Keratinocyte (primary cell): ENCODE measurements around the gene AANAT. TPM values are rescaled to one million over a fixed set of nuclear protein-coding genes. Genes with fewer than 3 reads are reported as not detected.

Experiments
- DNase-seq: peaks from one replicate; pipeline ENCODE4 v3.0.0-alpha.2; 2011; ENCODE audit warnings: low read depth, missing footprints, low spot score
- FAIRE-seq: peaks from 2 replicates; lab custom pipeline; 2011; peaks lifted over from hg19 to GRCh38; lab: Jason Lieb, UNC
- H2AFZ ChIP-seq: 2 replicates; pipeline ENCODE4 v1.6.0; 2012; ENCODE audit warnings: low read length, control low read depth, inconsistent platforms; ENCODE audit not compliant: control insufficient read depth
- H3K27ac ChIP-seq: 2 replicates; pipeline ENCODE4 v1.5.1; 2011; ENCODE audit warnings: low read length; ENCODE audit not compliant: control insufficient read depth, insufficient read depth
- H3K27me3 ChIP-seq: 3 replicates; pipeline ENCODE4 v1.6.0; 2011; ENCODE audit warnings: low read length; ENCODE audit not compliant: control insufficient read depth, insufficient read depth; ENCODE audit errors: extremely low read depth
- H3K36me3 ChIP-seq, 2 experiments: 2 replicates in 1 of 2; 3 replicates in 1 of 2; pipeline ENCODE4 v1.5.1; 2011; ENCODE audit warnings: low read length in 2 of 2, mild to moderate bottlenecking in 1 of 2; ENCODE audit not compliant: control insufficient read depth in 2 of 2, insufficient read depth in 2 of 2; ENCODE audit errors: extremely low read depth in 1 of 2
- H3K4me1 ChIP-seq: 3 replicates; pipeline ENCODE4 v1.5.1; 2011; ENCODE audit warnings: low read length; ENCODE audit not compliant: control insufficient read depth, insufficient read depth; ENCODE audit errors: extremely low read depth
- H3K4me2 ChIP-seq: 3 replicates; pipeline ENCODE4 v1.6.0; 2011; ENCODE audit warnings: low read depth, low read length; ENCODE audit not compliant: control insufficient read depth, insufficient read depth; ENCODE audit errors: extremely low read depth
- H3K4me3 ChIP-seq, 3 experiments: fragments of 200-600 bp in 1 of 3; sonication (generic) in 1 of 3; 2 replicates in 2 of 3; 3 replicates in 1 of 3; pipeline ENCODE4 v1.5.1; 2011 to 2016; ENCODE audit warnings: low read length in 3 of 3, mild to moderate bottlenecking in 3 of 3, control low read depth in 2 of 3, inconsistent platforms in 1 of 3, low read depth in 1 of 3, mixed read lengths in 1 of 3, mixed run types in 1 of 3, moderate library complexity in 1 of 3; ENCODE audit not compliant: control insufficient read depth in 2 of 3, insufficient read depth in 2 of 3; ENCODE audit errors: extremely low read depth in 1 of 3
- H3K79me2 ChIP-seq: 2 replicates; pipeline ENCODE4 v1.6.0; 2012; ENCODE audit warnings: low read length; ENCODE audit not compliant: control insufficient read depth, insufficient read depth
- H3K9ac ChIP-seq: 3 replicates; pipeline ENCODE4 v1.6.0; 2011; ENCODE audit warnings: low read length; ENCODE audit not compliant: control insufficient read depth, insufficient read depth; ENCODE audit errors: extremely low read depth
- H3K9me1 ChIP-seq: 3 replicates; pipeline ENCODE4 v1.6.0; 2011; ENCODE audit warnings: low read length; ENCODE audit not compliant: control insufficient read depth, insufficient read depth; ENCODE audit errors: extremely low read depth
- H3K9me3 ChIP-seq: 2 replicates; pipeline ENCODE4 v1.5.1; 2012; ENCODE audit warnings: low read depth, low read length; ENCODE audit not compliant: control insufficient read depth
- H4K20me1 ChIP-seq: 3 replicates; pipeline ENCODE4 v1.6.0; 2011; ENCODE audit warnings: low read length; ENCODE audit not compliant: control insufficient read depth, insufficient read depth; ENCODE audit errors: extremely low read depth
- EZH2 ChIP-seq: IDR thresholded peaks from one replicate; pipeline ENCODE4 v1.6.1; 2012; ENCODE audit warnings: inconsistent platforms, mild to moderate bottlenecking, low read length, moderate library complexity
- dilution Hi-C: fragments of 300-500 bp; cut with MboI; formaldehyde crosslinking; loops from one replicate; pipeline ENCODE4 v1.7.0; 2020; ENCODE audit warnings: low sequenced_read_pairs; ENCODE audit not compliant: extremely low pct_ligation_motif_present
- polyA plus RNA-seq, 5 experiments: library from polyadenylated mRNA; depleted of rRNA in 3 of 5; stranded (reverse) in 3 of 5; stranded (forward) in 1 of 5; unstranded in 1 of 5; fragments of >200 nt; gene quantifications; 1 replicate in 1 of 5; 2 replicates in 3 of 5; 3 replicates in 1 of 5; pipeline versions ENCODE4 v1.2.1 to v1.2.3, GENCODE V29; 2011 to 2012; ENCODE audit warnings: missing spikeins in 2 of 5, low read depth in 1 of 5, low replicate concordance in 1 of 5
- TF ChIP-seq, protein P1 (sequence below), 3 experiments: IDR thresholded peaks in 1 of 3; conservative IDR thresholded peaks in 1 of 3; optimal IDR thresholded peaks in 1 of 3; 2 replicates in 2 of 3; 3 replicates in 1 of 3; pipeline versions ENCODE3 to v1.5.1; 2011; ENCODE audit warnings: low read length in 3 of 3, mild to moderate bottlenecking in 3 of 3, moderate library complexity in 2 of 3, control low read depth in 1 of 3, inconsistent platforms in 1 of 3; ENCODE audit not compliant: insufficient read depth in 2 of 3; ENCODE audit errors: extremely low read depth in 1 of 3

The AANAT gene
- polyA plus RNA-seq, 1 donor (not counting 4 experiments of a cell fraction or from before 2014, with no cell fraction given): not detected

DNA sequence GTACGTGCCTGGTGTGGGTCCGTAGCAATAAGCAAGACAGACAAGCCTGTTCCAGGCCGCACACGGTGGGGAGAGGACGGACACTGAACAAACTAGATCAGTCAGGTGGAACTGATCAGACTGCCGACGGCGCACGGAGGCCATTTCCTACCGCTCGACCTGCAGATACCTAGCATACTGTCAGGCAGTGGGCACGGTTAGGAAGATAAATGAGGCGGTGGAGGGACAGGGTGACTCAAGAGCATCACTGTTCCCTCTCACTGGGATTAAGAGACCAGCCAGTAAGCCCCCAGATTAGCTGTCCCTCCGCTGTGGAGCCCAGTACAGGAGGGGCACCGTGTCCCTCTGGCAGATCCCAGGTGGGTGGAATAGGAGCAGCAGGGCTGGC is 4.8 kb downstream of the AANAT start:
- Histone ChIP-seq H3K4me1 (no peaks in the 10 kb centered on the region), H3K27me3 (no peaks in the 10 kb centered on the region), H3K79me2 (no peaks in the 10 kb centered on the region), H3K9me1 (no peaks in the 10 kb centered on the region), H3K9ac (no peak overlapping the region), H3K9me3 (no peaks in the 10 kb centered on the region), H4K20me1 (no peaks in the 10 kb centered on the region), H3K36me3 (peaks cover 9 to 42% of the 10 kb centered on the region in 2 experiments), H2AFZ (no peak overlapping the region), H3K4me3 (no peak overlapping the region), H3K27ac (no peak overlapping the region), H3K4me2 (no peak overlapping the region)
- no peak for DNase-seq
- no peak for FAIRE-seq
- dilution Hi-C loops: no loop called here
- TF ChIP-seq, protein P1, sequence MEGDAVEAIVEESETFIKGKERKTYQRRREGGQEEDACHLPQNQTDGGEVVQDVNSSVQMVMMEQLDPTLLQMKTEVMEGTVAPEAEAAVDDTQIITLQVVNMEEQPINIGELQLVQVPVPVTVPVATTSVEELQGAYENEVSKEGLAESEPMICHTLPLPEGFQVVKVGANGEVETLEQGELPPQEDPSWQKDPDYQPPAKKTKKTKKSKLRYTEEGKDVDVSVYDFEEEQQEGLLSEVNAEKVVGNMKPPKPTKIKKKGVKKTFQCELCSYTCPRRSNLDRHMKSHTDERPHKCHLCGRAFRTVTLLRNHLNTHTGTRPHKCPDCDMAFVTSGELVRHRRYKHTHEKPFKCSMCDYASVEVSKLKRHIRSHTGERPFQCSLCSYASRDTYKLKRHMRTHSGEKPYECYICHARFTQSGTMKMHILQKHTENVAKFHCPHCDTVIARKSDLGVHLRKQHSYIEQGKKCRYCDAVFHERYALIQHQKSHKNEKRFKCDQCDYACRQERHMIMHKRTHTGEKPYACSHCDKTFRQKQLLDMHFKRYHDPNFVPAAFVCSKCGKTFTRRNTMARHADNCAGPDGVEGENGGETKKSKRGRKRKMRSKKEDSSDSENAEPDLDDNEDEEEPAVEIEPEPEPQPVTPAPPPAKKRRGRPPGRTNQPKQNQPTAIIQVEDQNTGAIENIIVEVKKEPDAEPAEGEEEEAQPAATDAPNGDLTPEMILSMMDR (optimal IDR thresholded peaks at IDR 0.05 in 1 of 3, IDR thresholded peaks at IDR 0.05 in 1 of 3, conservative IDR thresholded peaks at IDR 0.05 in 1 of 3; ENCODE audit: extremely low read depth in 1 of 3, insufficient read depth in 2 of 3, low read length in 3 of 3): no peak
- no peak for TF ChIP-seq EZH2

DNA sequence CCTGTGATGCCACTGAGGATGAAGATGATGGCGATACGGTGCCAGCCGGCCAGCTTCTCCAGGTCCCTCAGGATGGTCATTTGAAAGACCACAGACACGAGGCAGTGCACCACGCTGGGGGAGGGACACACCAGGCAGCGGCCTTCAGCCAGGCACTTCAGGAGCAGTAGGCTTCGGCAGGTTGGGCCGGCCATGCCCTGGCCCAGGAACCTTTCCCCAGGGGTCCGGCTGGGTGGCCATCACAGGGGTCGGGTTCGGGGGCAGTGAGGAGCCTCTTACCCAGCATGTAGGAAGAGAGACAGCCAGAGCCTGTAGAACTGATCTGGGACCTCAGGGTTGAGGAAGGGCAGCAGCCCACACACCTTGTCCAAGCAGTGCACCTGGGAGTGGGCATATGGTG is 5.3 kb downstream of the AANAT start:
- Histone ChIP-seq H2AFZ (no peak overlapping the region), H3K4me2 (no peak overlapping the region), H3K9ac (no peak overlapping the region), H3K36me3 (peaks cover 9 to 42% of the 10 kb centered on the region in 2 experiments), H4K20me1 (no peaks in the 10 kb centered on the region), H3K4me1 (no peaks in the 10 kb centered on the region), H3K9me1 (no peaks in the 10 kb centered on the region), H3K79me2 (no peaks in the 10 kb centered on the region), H3K27ac (no peak overlapping the region), H3K9me3 (no peaks in the 10 kb centered on the region), H3K27me3 (no peaks in the 10 kb centered on the region), H3K4me3 (no peak overlapping the region)
- DNase-seq: no peak
- TF ChIP-seq, protein P1 (optimal IDR thresholded peaks at IDR 0.05 in 1 of 3, IDR thresholded peaks at IDR 0.05 in 1 of 3, conservative IDR thresholded peaks at IDR 0.05 in 1 of 3; ENCODE audit: extremely low read depth in 1 of 3, insufficient read depth in 2 of 3, low read length in 3 of 3): no peak
- TF ChIP-seq EZH2: no peak
- no peak for FAIRE-seq
- dilution Hi-C loops: no loop called here
